GM23248 (cell line): ENCODE data around the gene OAS1.

ENCODE experiments used
- EZH2 ChIP-seq: fragments of 200-600 bp; sonication (generic); IDR thresholded peaks from 2 replicates; pipeline ENCODE4 v1.6.1; 2018; ENCODE audit warnings: antibody characterized with exemption, mild to moderate bottlenecking; ENCODE audit not compliant: insufficient read depth, poor library complexity, severe bottlenecking
- EZH2phosphoT487 ChIP-seq: fragments of 200-600 bp; sonication (generic); IDR thresholded peaks from 2 replicates; pipeline ENCODE4 v1.6.1; 2018; ENCODE audit warnings: antibody characterized with exemption, moderate library complexity, mild to moderate bottlenecking, low read depth; ENCODE audit not compliant: insufficient read depth

DNA sequence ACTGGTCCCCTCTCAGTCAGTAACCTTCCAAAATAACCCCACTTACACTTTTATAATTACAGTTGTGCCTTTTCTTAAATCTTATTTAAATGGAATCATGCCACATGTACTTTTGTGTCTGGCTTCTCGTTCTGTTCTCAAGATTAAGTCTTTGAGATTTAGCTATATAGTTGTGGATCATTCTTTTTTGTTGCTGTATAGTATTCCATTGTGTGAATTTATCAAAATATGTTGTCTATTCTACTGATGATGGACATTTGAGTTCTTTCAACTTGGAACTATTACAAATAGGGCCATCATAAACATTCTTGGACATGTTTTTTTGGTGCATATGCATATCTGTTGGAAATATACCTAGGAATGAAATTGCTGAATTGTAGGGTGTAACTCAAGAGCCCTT is 40.6 kb downstream of the OAS1 start:
- TF ChIP-seq EZH2 (no peak), EZH2phosphoT487 (no peak)
